AG04450 (cell line): ENCODE measurements around the gene ERFE. TPM values are rescaled to one million over a fixed set of nuclear protein-coding genes. Genes with fewer than 3 reads are reported as not detected.

Experiments used
- CTCF ChIA-PET: fragments of 300-600, 350-600 bp; formaldehyde crosslinking; extraction: SDS; loops from one replicate; lab custom pipeline; 2022; ENCODE audit warnings: antibody characterized with exemption, inconsistent platforms; lab: Charles Lee
- POLR2A ChIA-PET: fragments of 350-600 bp; formaldehyde crosslinking; extraction: SDS; loops from one replicate; lab custom pipeline; 2021; ENCODE audit warnings: antibody characterized with exemption, inconsistent platforms; lab: Yijun Ruan, JAX
- DNase-seq: peaks from one replicate; pipeline ENCODE4 v3.0.0-alpha.2; 2011; ENCODE audit warnings: low read depth, low spot score
- H3K27ac ChIP-seq: one replicate; pipeline ENCODE4 v1.5.1; 2012; ENCODE audit warnings: low read depth, low read length, control low read depth
- H3K27me3 ChIP-seq: one replicate; pipeline ENCODE4 v1.6.0; 2012; ENCODE audit warnings: low read length; ENCODE audit not compliant: control insufficient read depth, insufficient read depth
- H3K4me3 ChIP-seq: 2 replicates; pipeline ENCODE4 v1.5.1; 2011; ENCODE audit warnings: mild to moderate bottlenecking, low read depth, low read length, control low read depth
- H3K9me3 ChIP-seq: 2 replicates; pipeline ENCODE4 v1.5.1; 2012; ENCODE audit warnings: low read length; ENCODE audit not compliant: control insufficient read depth, insufficient read depth
- polyA plus RNA-seq: library from polyadenylated mRNA; depleted of rRNA; stranded (reverse); fragments of >200 nt; gene quantifications from 2 replicates; pipeline ENCODE4 v1.2.3, GENCODE V29; 2011
- TF ChIP-seq, protein P1 (sequence below): IDR thresholded peaks from 2 replicates; pipeline ENCODE4 v1.5.1; 2011; ENCODE audit warnings: low read depth, low read length, control low read depth, inconsistent platforms

ERFE gene
- polyA plus RNA-seq, 1 experiment, result 2.4 TPM

GRCh38 chr2:238182362-238182761 is 23.6 kb downstream of the ERFE start:
- CTCF ChIA-PET, result no interaction called here
- Histone ChIP-seq H3K4me3 (no peak overlapping the region), H3K27me3 (no peaks in the 10 kb centered on the region), H3K27ac (no peak overlapping the region), H3K9me3 (no peaks in the 10 kb centered on the region)
- TF ChIP-seq, protein P1, sequence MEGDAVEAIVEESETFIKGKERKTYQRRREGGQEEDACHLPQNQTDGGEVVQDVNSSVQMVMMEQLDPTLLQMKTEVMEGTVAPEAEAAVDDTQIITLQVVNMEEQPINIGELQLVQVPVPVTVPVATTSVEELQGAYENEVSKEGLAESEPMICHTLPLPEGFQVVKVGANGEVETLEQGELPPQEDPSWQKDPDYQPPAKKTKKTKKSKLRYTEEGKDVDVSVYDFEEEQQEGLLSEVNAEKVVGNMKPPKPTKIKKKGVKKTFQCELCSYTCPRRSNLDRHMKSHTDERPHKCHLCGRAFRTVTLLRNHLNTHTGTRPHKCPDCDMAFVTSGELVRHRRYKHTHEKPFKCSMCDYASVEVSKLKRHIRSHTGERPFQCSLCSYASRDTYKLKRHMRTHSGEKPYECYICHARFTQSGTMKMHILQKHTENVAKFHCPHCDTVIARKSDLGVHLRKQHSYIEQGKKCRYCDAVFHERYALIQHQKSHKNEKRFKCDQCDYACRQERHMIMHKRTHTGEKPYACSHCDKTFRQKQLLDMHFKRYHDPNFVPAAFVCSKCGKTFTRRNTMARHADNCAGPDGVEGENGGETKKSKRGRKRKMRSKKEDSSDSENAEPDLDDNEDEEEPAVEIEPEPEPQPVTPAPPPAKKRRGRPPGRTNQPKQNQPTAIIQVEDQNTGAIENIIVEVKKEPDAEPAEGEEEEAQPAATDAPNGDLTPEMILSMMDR, result no peak
- DNase-seq, result no peak
- POLR2A ChIA-PET, result no interaction called here

GRCh38 chr2:238183821-238184220 is 25.1 kb downstream of the ERFE start:
- CTCF ChIA-PET, result no interaction called here
- no peak overlapping the region for H3K27ac ChIP-seq
- POLR2A ChIA-PET, result interaction anchor here (0.5 kb wide), 1 partner anchor 63 kb away, joined by 3 read pairs; no protein-coding TSS in a partner anchor
- H3K4me3 ChIP-seq, result no peak overlapping the region
- no peak for DNase-seq
- H3K27me3 ChIP-seq, result no peaks in the 10 kb centered on the region
- TF ChIP-seq, protein P1, result no peak
- H3K9me3 ChIP-seq, result no peaks in the 10 kb centered on the region

GRCh38 chr2:238187618-238188548 is 29.1 kb downstream of the ERFE start:
- no peak for DNase-seq
- ChIA-PET POLR2A (no interaction called here), CTCF (no interaction called here)
- TF ChIP-seq, protein P1, result no peak
- no peaks in the 10 kb centered on the region for H3K27me3 ChIP-seq
- H3K27ac ChIP-seq, result no peak overlapping the region
- no peaks in the 10 kb centered on the region for H3K9me3 ChIP-seq
- no peak overlapping the region for H3K4me3 ChIP-seq

- TF ChIP-seq, protein P1, result no peak
- POLR2A ChIA-PET, result no interaction called here
- H3K4me3 ChIP-seq, result no peak overlapping the region
- H3K9me3 ChIP-seq, result no peaks in the 10 kb centered on the region
- no peak for DNase-seq
- H3K27me3 ChIP-seq, result no peaks in the 10 kb centered on the region
- CTCF ChIA-PET, result no interaction called here
- H3K27ac ChIP-seq, result no peak overlapping the region
These were observed 31.7 kb downstream of the ERFE start for GRCh38 chr2:238190445-238190844.
